ENCODE measurements around the gene POLR1E. TPM values are rescaled to one million over a fixed set of nuclear protein-coding genes. Genes with fewer than 3 reads are reported as not detected.

Gene POLR1E
- total RNA-seq, 2 experiments from 2014 or later, result 56.7 to 58.0 TPM

- Mint-ChIP-seq H3K36me3 (no peaks in the 10 kb centered on the region), H3K9me3 (no peaks in the 10 kb centered on the region), H3K27me3 (no peaks in the 10 kb centered on the region), H3K4me3 (no peak overlapping the region), H3K27ac (no peak overlapping the region), H3K4me1 (ENCODE audit: low read depth) (peaks cover 5% of the 10 kb centered on the region)
- CTCF ChIA-PET, result no interaction called here
- no peak for DNase-seq
- intact Hi-C loops (cut with micrococcal nuclease), result no loop called here
- POLR2A ChIA-PET, result no interaction called here
Measured at GRCh38 chr9:37547328-37547878, 61.7 kb downstream of the POLR1E start.

GRCh38 chr9:37549527-37549926 lies 63.8 kb downstream of the POLR1E start:
- POLR2A ChIA-PET, result no interaction called here
- no peaks in the 10 kb centered on the region for H3K36me3 Mint-ChIP-seq
- CTCF ChIA-PET, result no interaction called here
- H3K9me3 Mint-ChIP-seq, result no peaks in the 10 kb centered on the region
- intact Hi-C loops (cut with micrococcal nuclease), result no loop called here
- peaks cover 5% of the 10 kb centered on the region for H3K4me1 Mint-ChIP-seq (ENCODE audit: low read depth)
- DNase-seq, result no peak
- H3K27ac Mint-ChIP-seq, result no peak overlapping the region
- no peaks in the 10 kb centered on the region for H3K27me3 Mint-ChIP-seq
- H3K4me3 Mint-ChIP-seq, result no peak overlapping the region

- no peak overlapping the region for H3K4me3 Mint-ChIP-seq
- H3K27me3 Mint-ChIP-seq, result no peaks in the 10 kb centered on the region
- H3K9me3 Mint-ChIP-seq, result no peaks in the 10 kb centered on the region
- no peaks in the 10 kb centered on the region for H3K36me3 Mint-ChIP-seq
- no peak overlapping the region for H3K27ac Mint-ChIP-seq
- ChIA-PET CTCF (no interaction called here), POLR2A (no interaction called here)
- intact Hi-C loops (cut with micrococcal nuclease), result no loop called here
- peaks cover 5% of the 10 kb centered on the region for H3K4me1 Mint-ChIP-seq (ENCODE audit: low read depth)
- no peak for DNase-seq
Measured at GRCh38 chr9:37550781-37551180, 65.0 kb downstream of the POLR1E start.

GRCh38 chr9:37551468-37551867 lies 65.7 kb downstream of the POLR1E start:
- H3K27me3 Mint-ChIP-seq, result no peaks in the 10 kb centered on the region
- H3K9me3 Mint-ChIP-seq, result no peaks in the 10 kb centered on the region

GRCh38 chr9:37551888-37552287 lies 66.1 kb downstream of the POLR1E start:
- Mint-ChIP-seq H3K27me3 (no peaks in the 10 kb centered on the region), H3K9me3 (no peaks in the 10 kb centered on the region), H3K4me3 (no peak overlapping the region), H3K4me1 (ENCODE audit: low read depth) (peaks cover 5% of the 10 kb centered on the region), H3K27ac (no peak overlapping the region), H3K36me3 (no peaks in the 10 kb centered on the region)
- CTCF ChIA-PET, result no interaction called here
- no peak for DNase-seq
- intact Hi-C loops (cut with micrococcal nuclease), result no loop called here
- POLR2A ChIA-PET, result no interaction called here

More at GRCh38 chr9:37551468-37551867, 65.7 kb downstream of the POLR1E start:
- Mint-ChIP-seq H3K4me1 (ENCODE audit: low read depth) (peaks cover 5% of the 10 kb centered on the region), H3K27ac (no peak overlapping the region), H3K36me3 (no peaks in the 10 kb centered on the region), H3K4me3 (no peak overlapping the region)
- ChIA-PET CTCF (no interaction called here), POLR2A (no interaction called here)
- intact Hi-C loops (cut with micrococcal nuclease), result no loop called here
- no peak for DNase-seq

Other genes with a start within 250 kb of the POLR1E start
- gene GRHPR, start 63.3 kb upstream of the POLR1E start, total RNA-seq, result 10 to 100 TPM; 84.1 to 85.0 TPM
- 1 to 10 TPM; 8.3 to 9.3 TPM for gene ZBTB5, start 20.5 kb upstream of the POLR1E start, total RNA-seq
- 1 to 10 TPM; 3.6 to 3.9 TPM for gene FBXO10, start 90.4 kb downstream of the POLR1E start, total RNA-seq
- gene TOMM5, start 106.6 kb downstream of the POLR1E start, total RNA-seq, result 100 to 1,000 TPM; 146 to 147 TPM
- gene FRMPD1, start 165.0 kb downstream of the POLR1E start, total RNA-seq, result not detected

Data from activated CD4-positive, alpha-beta memory T cell treated with anti-CD3 and anti-CD28 coated beads for 36 hours (primary cell).